A204.1 (cell line): ENCODE results near the gene PAK4.
"Not testable (repeated sequence)": the region's sequence is repeated elsewhere in the genome, so short reads cannot be mapped to it uniquely, and the experiment has no call there.

Experiments used
- FAIRE-seq: peaks from 2 replicates; lab custom pipeline; 2012; peaks lifted over from hg19 to GRCh38; lab: Jason Lieb, UNC

The PAK4 gene

GRCh38 chr19:39208175-39208795, 82.7 kb downstream of the PAK4 start:
- no peak for FAIRE-seq

- FAIRE-seq = no peak
These were observed 83.6 kb downstream of the PAK4 start for GRCh38 chr19:39209196-39209595.

- FAIRE-seq = no peak
These were observed 86.3 kb downstream of the PAK4 start for GRCh38 chr19:39211731-39212374.

GRCh38 chr19:39212375-39212742, 86.8 kb downstream of the PAK4 start:
- FAIRE-seq = no peak

GRCh38 chr19:39215323-39215722, 89.7 kb downstream of the PAK4 start:
- not testable (repeated sequence) for FAIRE-seq

GRCh38 chr19:39217094-39217493, 91.5 kb downstream of the PAK4 start:
- FAIRE-seq = no peak

GRCh38 chr19:39218230-39219007, 92.8 kb downstream of the PAK4 start:
- no peak for FAIRE-seq

GRCh38 chr19:39219108-39219507, 93.5 kb downstream of the PAK4 start:
- FAIRE-seq = not testable (repeated sequence)

GRCh38 chr19:39223703-39224279, 98.2 kb downstream of the PAK4 start:
- FAIRE-seq = no peak

GRCh38 chr19:39224910-39225309, 99.3 kb downstream of the PAK4 start:
- FAIRE-seq = no peak
